NCI-H2227 (cell line): Measurements from ENCODE around the gene JADE1.

Experiments
- DNase-seq: peaks from one replicate; lab custom pipeline; 2025; ENCODE audit not compliant: unreplicated experiment; lab: John Stamatoyannopoulos, UW

JADE1 gene

DNA sequence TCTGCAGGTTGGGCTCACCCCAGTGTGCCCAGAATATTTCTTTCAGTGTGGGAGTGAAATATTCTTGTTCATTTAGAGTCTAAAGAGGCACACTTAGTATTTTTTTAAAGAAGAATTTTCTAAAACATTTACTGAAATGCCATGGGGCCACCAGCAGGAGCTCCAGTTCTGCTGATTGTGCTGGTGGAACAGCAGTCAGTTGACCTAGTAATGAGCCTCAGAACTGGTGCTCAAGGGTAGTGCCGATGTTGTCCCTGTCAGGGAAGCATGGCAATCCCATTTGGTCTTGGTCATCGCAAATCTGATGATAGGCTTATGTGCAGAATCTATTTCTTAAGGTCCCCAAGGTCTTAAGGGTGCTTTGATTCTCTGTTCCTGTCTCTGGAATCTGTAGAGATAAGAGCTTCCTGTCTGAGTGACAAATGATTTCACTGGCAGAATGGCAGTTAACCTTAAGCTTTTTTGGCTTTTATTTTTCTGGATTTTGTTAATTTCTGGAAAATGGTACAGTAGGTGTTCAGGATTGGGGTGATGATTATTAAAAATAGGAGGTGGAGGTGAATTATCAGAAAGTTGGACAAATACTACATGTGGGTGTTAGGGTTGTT lies 31.3 kb downstream of the JADE1 start:
- DNase-seq, result no peak

- DNase-seq, result no peak
Measured at GRCh38 chr4:128841402-128841801, 31.9 kb downstream of the JADE1 start.

GRCh38 chr4:128844931-128845330 lies 35.4 kb downstream of the JADE1 start:
- DNase-seq, result no peak

- DNase-seq, result no peak
Measured at GRCh38 chr4:128846063-128846462, 36.6 kb downstream of the JADE1 start.

GRCh38 chr4:128847082-128847724 lies 37.7 kb downstream of the JADE1 start:
- DNase-seq, result no peak

- DNase-seq, result no peak
Measured at GRCh38 chr4:128848461-128848860, 39.0 kb downstream of the JADE1 start.

DNA sequence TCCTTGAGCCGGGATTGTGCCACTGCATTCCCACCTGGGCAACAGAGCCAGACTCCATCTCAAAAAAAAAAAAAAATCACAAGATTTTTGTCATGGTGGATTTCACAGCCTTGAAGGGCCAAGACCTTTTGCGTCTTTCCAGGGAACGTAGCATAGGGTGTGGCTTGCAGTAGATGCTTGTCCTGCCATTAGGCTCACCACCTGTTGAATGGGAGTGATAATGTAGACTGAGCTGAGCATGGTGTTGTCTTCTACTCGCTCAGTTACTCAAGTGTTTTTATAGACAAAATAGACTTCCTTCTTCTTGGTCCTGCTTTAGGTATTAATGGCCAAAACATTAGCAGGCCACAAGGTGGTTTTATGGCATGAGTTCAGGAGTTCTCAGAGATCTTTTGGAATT lies 40.8 kb downstream of the JADE1 start:
- DNase-seq, result no peak

GRCh38 chr4:128853741-128854140 lies 44.2 kb downstream of the JADE1 start:
- no peak for DNase-seq

- DNase-seq, result no peak
Measured at GRCh38 chr4:128854433-128854832, 44.9 kb downstream of the JADE1 start.

DNA sequence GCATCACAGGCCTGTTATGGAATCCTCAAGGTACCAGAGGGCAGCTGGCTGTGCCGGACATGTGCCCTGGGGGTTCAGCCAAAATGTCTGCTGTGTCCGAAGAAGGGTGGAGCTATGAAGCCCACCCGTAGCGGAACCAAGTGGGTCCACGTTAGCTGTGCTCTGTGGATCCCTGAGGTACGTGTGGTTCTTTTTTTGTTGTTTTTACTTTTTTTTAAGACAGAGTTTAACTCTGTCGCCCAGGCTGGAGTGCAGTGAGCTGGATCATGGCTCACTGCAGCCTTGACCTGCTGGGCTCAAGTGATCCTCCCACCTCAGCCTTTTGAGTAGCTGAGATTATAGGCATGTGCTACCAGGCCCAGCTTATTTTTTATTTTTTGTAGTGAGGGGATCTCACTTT lies 46.1 kb downstream of the JADE1 start:
- DNase-seq, result no peak

DNA sequence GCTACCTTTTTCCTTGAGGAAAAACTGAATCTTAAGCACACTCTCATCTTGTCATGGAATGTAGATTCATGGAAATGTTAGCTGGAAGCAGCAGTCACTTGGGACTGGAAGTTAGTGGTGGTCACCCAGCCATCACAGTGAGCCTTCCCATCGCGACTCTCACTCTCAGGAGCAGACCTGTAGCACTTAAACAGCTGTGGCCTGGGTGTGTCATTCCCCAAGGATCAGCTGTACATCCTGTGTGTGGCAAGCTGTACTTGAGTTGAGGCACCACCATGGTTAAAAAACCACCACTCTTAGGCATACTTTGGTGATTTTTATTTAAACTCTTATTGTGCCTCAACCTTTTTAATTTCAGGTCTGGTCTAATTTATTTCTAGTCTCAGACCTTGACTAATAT lies 46.7 kb downstream of the JADE1 start:
- no peak for DNase-seq

GRCh38 chr4:128858879-128859671 lies 49.6 kb downstream of the JADE1 start:
- DNase-seq, result no peak

GRCh38 chr4:128859887-128860677 lies 50.6 kb downstream of the JADE1 start:
- DNase-seq, result no peak

- no peak for DNase-seq
Measured at GRCh38 chr4:128861856-128862518, 52.5 kb downstream of the JADE1 start.

DNA sequence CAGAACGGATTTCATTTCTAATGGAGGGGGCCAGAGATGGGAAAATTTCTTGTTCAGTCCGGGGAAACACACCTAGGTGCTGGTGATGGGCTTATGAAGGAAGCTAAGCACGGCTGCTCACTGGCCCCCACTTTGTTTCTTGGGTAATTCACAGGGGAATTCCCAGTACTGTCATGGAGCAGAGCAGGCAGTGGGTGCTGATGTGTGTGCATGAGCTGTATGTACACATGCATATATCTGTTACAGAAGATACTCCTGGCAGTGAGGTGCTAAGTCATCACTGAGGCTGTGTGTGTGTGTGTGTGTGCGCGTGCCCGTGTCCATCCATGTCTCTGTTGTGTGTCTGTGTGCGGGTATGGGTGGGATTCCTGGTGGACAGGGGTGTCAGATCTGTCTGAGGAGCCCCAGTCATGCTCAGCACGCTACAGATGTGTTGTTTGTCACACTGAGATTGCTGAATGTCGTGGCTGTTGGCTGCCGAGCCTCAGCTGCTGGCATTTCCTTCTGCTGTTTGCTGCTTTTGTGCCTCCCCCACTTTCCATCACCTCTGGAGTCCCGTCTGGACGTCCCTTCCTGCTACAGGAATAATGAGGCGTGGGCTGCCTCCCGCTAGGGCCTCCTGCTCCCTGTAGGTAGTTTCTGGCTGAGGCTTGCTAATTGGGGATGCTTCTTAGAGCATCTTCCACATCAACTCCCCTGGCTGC lies 53.3 kb downstream of the JADE1 start:
- peak; percentile 19 for DNase-seq

DNA sequence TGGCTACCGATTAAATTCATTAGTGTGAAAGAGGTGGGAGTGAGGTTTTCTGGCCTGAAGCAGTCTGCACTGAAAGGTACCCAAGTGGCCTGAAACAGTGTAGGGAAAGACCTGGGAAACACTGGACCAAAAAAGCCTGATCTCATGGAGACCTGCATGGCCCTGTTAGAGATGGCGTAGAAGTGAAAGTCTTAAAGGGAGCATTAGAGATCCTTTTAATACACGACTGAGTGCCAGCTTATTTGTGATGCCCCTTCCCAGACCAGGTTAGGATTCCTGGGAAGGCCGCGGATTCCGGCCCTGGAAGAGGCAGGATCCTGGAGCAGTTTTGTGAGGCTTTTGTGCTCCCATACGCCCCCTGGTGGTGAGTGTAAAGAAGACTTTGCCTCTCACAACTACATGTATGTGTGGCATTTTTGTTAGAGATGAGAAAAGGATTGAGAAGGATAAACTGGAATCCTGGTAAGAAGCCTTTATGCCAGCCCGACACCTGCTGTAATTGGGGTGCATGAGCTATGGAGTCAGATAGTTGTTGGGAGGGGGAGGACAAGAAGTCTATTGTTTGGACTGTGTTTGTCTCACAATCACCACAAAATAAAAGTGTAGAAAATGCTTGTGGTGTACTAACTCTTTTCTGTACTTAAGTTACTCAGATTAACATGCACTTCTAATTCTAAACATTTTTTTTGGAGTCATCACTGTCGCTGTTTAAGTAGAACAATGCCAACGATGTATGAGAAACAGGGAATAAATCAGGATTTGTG lies 54.0 kb downstream of the JADE1 start:
- DNase-seq, result peak; percentile 76

- no peak for DNase-seq
Measured at GRCh38 chr4:128865132-128865531, 55.6 kb downstream of the JADE1 start.

- no peak for DNase-seq
Measured at GRCh38 chr4:128866269-128866668, 56.8 kb downstream of the JADE1 start.

- no peak for DNase-seq
Measured at GRCh38 chr4:128866691-128867090, 57.2 kb downstream of the JADE1 start.

DNA sequence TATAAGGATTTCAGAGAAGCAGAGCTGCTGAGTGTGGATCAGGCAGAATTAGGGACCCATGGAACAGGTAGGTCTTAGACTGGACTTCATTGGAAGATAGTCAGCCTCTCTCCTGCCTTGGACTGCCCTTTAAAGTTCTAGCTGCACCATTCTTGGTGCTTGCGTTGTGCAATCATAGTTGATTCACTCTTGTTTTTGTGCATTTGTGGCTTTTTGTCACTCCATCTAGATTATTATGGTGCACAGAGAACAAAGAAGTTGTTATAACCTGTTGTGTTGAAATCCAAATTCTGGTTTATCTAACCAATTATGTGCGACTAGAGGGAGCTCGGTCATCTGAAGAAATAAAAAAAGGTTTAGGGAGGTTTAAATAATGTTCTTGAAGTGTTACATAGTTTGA lies 59.3 kb downstream of the JADE1 start:
- no peak for DNase-seq
